Renal pelvis (tissue), 12 donors: ENCODE measurements around the gene PTGER4. TPM values are rescaled to one million over a fixed set of nuclear protein-coding genes. Genes with fewer than 3 reads are reported as not detected.
A peak's percentile ranks its signal among the peaks of the same experiment; 100 is the strongest.
"Not testable (repeated sequence)": the region's sequence is repeated elsewhere in the genome, so short reads cannot be mapped to it uniquely, and the experiment has no call there.

ENCODE experiments used
- DNase-seq: peaks from one replicate; pipeline ENCODE4 v3.0.0-alpha.2; 2013
- long read RNA-seq, 16 experiments: transcript quantifications; one replicate each; lab custom pipeline, GENCODE V29; 2026
- polyA plus RNA-seq, 3 donors: library from polyadenylated mRNA; unstranded; fragments of 120-200 nt; gene quantifications; one replicate each; pipeline ENCODE4 v1.2.1, GENCODE V29; 2013; ENCODE audit not compliant: insufficient read length in 3 of 3

Gene PTGER4
- 10 to 100 TPM in 2 of 3 donors, 1 to 10 TPM in 1; 9.2 to 11.7 (median 10.6) TPM for polyA plus RNA-seq
- long read RNA-seq, donor 1, partial matches to known transcripts, result 0 of 5 reads
- long read RNA-seq, donor 1, other reads (novel, unspliced or antisense), result 0 of 5 reads
- long read RNA-seq, donor 2, transcript PTGER4-201 (3 exons, 3,848 nt), result major isoform, 6 of 14 reads
- long read RNA-seq, donor 2, partial matches to known transcripts, result 5 of 14 reads
- long read RNA-seq, donor 2, other reads (novel, unspliced or antisense), result 0 of 14 reads
- long read RNA-seq, donor 3, partial matches to known transcripts, result 0 of 7 reads
- long read RNA-seq, donor 3, other reads (novel, unspliced or antisense), result 0 of 7 reads
- long read RNA-seq, donor 4, transcript PTGER4-201 (3 exons, 3,848 nt), result minor isoform, 6 of 13 reads
- long read RNA-seq, donor 4, transcript PTGER4-205 (2 exons, 1,279 nt), result major isoform, 7 of 13 reads
- long read RNA-seq, donor 4, partial matches to known transcripts, result 0 of 13 reads
- long read RNA-seq, donor 4, other reads (novel, unspliced or antisense), result 0 of 13 reads
- long read RNA-seq, donor 5, partial matches to known transcripts, result 0 of 5 reads
- long read RNA-seq, donor 5, other reads (novel, unspliced or antisense), result 0 of 5 reads
- long read RNA-seq, donor 6, partial matches to known transcripts, result 0 of 7 reads
- long read RNA-seq, donor 6, other reads (novel, unspliced or antisense), result 0 of 7 reads
- long read RNA-seq, donor 7, partial matches to known transcripts, result 0 of 3 reads
- long read RNA-seq, donor 7, other reads (novel, unspliced or antisense), result 0 of 3 reads
- long read RNA-seq, donor 8, partial matches to known transcripts, result 0 of 4 reads
- long read RNA-seq, donor 8, other reads (novel, unspliced or antisense), result 0 of 4 reads
- long read RNA-seq, donor 9, transcript PTGER4-201 (3 exons, 3,848 nt), result major isoform, 6 of 20 reads
- long read RNA-seq, donor 9, partial matches to known transcripts, result 9 of 20 reads
- long read RNA-seq, donor 9, other reads (novel, unspliced or antisense), result 0 of 20 reads
- long read RNA-seq, donor 10, partial matches to known transcripts, result 0 of 9 reads
- long read RNA-seq, donor 10, other reads (novel, unspliced or antisense), result 0 of 9 reads
- long read RNA-seq, donor 11, partial matches to known transcripts, result 6 of 11 reads
- long read RNA-seq, donor 11, other reads (novel, unspliced or antisense), result 0 of 11 reads
- long read RNA-seq, donor 12, transcript PTGER4-201 (3 exons, 3,848 nt), result major isoform, 7 of 14 reads
- long read RNA-seq, donor 12, partial matches to known transcripts, result 0 of 14 reads
- long read RNA-seq, donor 12, other reads (novel, unspliced or antisense), result 0 of 14 reads
- long read RNA-seq, donor 13, partial matches to known transcripts, result 0 of 6 reads
- long read RNA-seq, donor 13, other reads (novel, unspliced or antisense), result 0 of 6 reads
- long read RNA-seq, donor 14, transcript PTGER4-203 (2 exons, 560 nt), result major isoform, 5 of 12 reads
- long read RNA-seq, donor 14, transcript PTGER4-201 (3 exons, 3,848 nt), result major isoform, 5 of 12 reads
- long read RNA-seq, donor 14, partial matches to known transcripts, result 0 of 12 reads
- long read RNA-seq, donor 14, other reads (novel, unspliced or antisense), result 0 of 12 reads
- long read RNA-seq, donor 15, partial matches to known transcripts, result 0 of 7 reads
- long read RNA-seq, donor 15, other reads (novel, unspliced or antisense), result 0 of 7 reads
- long read RNA-seq, donor 16, partial matches to known transcripts, result 0 of 6 reads
- long read RNA-seq, donor 16, other reads (novel, unspliced or antisense), result 0 of 6 reads

DNA sequence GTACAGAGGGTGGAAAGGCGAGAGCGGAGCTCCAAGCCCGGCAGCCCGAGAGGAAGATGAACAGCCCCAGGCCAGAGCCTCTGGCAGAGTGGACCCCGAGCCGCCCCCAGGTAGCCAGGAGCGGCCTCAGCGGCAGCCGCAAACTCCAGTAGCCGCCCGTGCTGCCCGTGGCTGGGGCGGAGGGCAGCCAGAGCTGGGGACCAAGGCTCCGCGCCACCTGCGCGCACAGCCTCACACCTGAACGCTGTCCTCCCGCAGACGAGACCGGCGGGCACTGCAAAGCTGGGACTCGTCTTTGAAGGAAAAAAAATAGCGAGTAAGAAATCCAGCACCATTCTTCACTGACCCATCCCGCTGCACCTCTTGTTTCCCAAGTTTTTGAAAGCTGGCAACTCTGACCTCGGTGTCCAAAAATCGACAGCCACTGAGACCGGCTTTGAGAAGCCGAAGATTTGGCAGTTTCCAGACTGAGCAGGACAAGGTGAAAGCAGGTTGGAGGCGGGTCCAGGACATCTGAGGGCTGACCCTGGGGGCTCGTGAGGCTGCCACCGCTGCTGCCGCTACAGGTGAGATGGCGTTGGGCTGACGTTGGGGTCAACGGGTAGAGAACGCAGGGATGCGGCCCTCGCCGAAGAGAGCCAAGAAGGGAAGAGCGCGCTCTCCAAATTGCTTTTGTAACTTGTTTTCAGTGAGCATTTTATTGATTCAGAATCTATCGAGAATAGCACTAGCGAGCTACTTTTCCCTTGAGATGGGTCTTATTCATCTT is at the start of gene PTGER4:
TSS of gene PTGER4 (plus strand) at position 3 of the 769 bp plus-strand sequence. CDS start 1,079 bp downstream, outside the sequence.
- no peak for DNase-seq

DNA sequence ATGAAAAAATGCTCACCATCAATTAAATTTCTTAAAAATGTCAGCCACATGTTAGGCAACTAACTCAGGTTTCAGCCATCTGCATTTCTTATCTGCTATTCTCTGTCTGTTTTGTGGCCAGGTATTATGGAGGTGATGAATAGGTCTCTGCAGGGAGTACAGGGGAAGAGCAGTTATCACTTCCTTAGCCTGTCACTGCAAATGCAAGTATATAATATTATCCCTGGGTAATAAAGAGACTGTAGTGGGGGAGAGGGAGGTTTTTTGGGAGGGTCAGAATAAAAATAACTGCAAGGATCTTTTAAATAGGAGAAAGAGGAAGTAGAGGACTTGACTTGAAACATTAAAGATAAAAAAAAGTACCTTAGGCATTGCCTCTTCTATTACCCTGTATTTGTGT is 49.6 kb upstream of the PTGER4 start:
- DNase-seq, result no peak

- DNase-seq, result no peak
Measured at GRCh38 chr5:40631236-40631635, 48.5 kb upstream of the PTGER4 start.

- no peak for DNase-seq
Measured at GRCh38 chr5:40634154-40634553, 45.6 kb upstream of the PTGER4 start.

- DNase-seq, result no peak
Measured at GRCh38 chr5:40634593-40634992, 45.1 kb upstream of the PTGER4 start.

DNA sequence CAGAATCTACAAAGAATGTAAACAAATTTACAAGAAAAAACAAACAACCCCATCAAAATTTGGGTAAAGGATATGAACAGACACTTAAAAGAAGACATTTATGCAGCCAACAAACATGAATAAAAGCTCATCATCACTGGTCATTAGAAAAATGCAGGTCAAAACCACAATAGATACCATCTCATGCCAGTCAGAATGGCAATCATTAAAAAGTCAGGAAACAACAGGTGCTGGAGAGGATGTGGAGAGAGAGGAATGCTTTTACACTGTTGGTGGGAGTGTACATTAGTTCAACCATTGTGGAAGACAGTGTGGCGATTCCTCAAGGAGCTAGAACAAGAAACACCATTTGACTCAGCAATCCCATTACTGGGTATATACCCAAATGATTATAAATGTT is 40.2 kb upstream of the PTGER4 start:
- not testable (repeated sequence) for DNase-seq

- DNase-seq, result peak; percentile 55
Measured at GRCh38 chr5:40646266-40646665, 33.4 kb upstream of the PTGER4 start.

DNA sequence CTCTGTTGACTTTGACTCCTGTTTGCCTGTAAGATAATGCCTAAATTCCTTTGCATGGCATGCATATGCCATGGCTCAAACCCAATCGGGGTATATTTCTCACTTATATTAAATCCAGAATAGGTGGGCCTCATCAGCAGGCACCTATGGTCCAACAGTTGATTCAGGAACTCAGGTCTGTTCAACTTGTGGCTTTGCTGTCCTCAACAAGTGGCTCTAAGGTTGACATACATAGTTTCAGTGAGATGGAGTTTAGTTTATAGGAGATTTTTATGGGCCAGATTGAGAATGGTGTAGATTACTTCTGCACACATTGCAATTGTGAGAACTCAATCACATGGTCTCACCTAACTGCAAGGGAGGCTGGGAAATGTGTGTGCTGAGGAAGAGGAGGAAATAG is 31.6 kb upstream of the PTGER4 start:
- no peak for DNase-seq

DNA sequence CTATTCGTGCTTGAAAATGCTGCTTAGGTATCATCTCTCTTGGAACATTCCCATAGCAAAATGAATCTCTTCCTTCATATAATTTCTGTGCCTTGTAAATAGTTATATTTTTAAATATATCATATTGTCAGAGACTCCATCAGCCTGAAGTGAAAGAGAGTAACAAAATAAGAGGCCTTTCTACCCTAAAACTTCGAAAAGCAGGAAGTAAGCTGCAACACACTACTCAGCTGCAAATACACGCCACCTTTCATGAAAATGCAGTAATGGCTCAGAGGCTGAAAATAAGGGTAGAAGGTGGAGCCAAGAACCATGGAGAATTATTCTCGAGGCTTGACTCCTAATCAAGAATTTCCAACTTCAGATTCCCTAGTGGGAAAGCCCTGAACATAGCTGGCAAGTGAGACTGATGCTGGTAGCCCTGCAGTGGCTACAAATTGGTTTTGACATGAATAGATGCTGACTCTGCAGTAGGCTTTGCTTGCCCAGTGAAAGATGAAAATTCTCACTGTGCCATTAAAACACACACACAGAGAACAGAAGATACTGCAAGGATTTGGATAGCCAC is 30.2 kb upstream of the PTGER4 start:
- no peak for DNase-seq

- no peak for DNase-seq
Measured at GRCh38 chr5:40651201-40651600, 28.5 kb upstream of the PTGER4 start.

DNA sequence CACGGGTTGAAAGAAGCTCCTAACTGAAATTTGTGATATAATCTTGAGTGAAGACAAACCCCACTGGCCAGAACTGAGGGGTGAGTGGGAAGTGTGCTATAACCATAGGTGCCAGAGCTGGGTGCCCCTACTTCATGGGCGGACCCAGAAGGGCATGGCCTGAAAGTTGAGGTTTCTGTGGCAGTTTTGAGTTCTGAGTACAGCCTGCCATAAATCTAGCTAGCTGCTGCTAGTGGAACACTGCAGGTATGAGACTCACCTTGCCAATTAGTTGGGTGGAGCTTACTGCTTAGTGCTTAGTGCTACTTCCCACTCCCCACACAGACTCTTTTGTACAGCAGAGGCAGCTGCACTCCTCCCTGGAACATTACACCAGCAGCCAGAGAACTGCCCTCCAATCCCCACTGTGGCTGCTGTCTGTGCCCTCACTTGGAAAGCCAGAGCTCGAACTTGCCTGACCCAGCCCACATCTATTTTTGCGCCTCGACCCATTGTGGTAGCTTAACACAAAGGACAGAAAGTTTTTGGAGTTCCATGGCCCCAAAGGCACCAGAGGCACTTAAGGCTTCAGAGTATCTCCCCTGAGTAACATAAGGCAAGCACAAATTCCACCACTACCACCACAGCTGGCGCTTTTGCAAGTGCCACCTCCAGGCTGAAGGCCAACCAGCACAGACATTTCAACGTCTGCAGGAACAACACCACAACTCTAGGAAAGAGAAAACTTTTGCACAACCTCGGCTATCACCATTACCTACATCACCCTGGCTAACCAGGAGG is 27.1 kb upstream of the PTGER4 start:
- no peak for DNase-seq

- no peak for DNase-seq
Measured at GRCh38 chr5:40653221-40654022, 26.3 kb upstream of the PTGER4 start.

GRCh38 chr5:40654377-40654991 is 25.2 kb upstream of the PTGER4 start:
- DNase-seq, result no peak

- DNase-seq, result no peak
Measured at GRCh38 chr5:40655138-40655537, 24.6 kb upstream of the PTGER4 start.

DNA sequence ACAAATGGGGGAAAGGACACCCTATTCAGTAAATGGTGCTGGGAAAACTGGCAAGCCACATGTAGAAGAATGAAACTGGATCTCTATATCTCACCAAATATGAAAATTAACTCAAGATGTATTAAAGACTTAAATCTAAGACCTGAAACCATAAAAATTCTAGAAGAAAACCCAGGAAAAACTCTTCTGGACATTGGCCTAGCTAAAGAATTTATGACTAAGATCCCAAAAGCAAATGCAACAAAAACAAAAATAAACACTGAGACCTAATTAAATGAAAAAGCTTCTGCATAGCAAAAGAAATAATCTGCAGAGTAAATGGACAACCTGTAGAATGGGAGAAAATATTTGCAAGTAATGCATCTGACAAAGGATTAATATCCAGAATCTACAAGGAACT is 23.6 kb upstream of the PTGER4 start:
- not testable (repeated sequence) for DNase-seq

GRCh38 chr5:40656766-40657165 is 22.9 kb upstream of the PTGER4 start:
- no peak for DNase-seq

DNA sequence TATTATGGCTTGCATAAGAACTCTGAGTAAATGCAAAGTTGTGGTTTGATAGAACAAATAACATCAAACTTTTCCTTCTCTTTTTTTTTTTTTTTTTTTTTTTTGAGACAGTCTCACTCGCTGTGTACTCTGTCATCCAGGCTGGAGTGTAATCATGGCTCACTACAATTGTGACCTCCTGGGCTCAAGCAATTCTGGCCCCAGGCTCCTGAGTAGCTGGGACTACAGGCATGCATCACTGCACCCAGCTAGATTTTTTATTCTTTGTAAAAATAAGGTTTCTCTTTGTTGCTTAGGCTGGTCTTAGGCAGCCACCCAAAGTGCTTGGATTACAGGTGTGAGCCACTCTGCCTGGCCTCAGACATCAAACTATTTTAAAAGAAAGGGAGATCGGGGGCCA is 19.0 kb upstream of the PTGER4 start:
- no peak for DNase-seq
